Choroid plexus epithelial cell (primary cell): Measurements from ENCODE around the gene LRP1.

ENCODE experiments used
- DNase-seq: peaks from one replicate; pipeline ENCODE4 v3.0.0-alpha.2; 2010; ENCODE audit warnings: low read depth
- H3K4me3 ChIP-seq: 2 replicates; pipeline ENCODE4 v1.5.1; 2011; ENCODE audit warnings: low read depth, mild to moderate bottlenecking, control low read depth, low read length, moderate library complexity
- TF ChIP-seq, protein P1 (sequence below): conservative IDR thresholded peaks from 2 replicates; pipeline ENCODE4 v1.5.1; 2011; ENCODE audit warnings: low read depth, mild to moderate bottlenecking, control low read depth, inconsistent platforms, low read length, moderate library complexity

LRP1 gene

DNA sequence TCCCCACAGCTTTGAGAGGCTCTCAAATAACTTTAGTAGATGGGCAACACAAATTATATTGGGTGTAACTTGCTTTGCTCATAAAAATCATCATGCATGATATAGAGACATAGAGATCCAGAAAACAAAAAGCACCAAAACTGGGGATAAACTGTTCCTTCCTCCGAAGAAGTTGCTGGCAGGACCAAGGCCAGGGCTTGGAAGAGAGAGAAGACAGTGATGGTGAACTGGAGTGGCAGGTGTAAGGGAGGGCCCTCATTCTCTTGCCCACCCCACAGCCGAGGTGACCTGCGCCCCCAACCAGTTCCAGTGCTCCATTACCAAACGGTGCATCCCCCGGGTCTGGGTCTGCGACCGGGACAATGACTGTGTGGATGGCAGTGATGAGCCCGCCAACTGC, 72.9 kb downstream of the LRP1 start:
- DNase-seq, result no peak
- TF ChIP-seq, protein P1, sequence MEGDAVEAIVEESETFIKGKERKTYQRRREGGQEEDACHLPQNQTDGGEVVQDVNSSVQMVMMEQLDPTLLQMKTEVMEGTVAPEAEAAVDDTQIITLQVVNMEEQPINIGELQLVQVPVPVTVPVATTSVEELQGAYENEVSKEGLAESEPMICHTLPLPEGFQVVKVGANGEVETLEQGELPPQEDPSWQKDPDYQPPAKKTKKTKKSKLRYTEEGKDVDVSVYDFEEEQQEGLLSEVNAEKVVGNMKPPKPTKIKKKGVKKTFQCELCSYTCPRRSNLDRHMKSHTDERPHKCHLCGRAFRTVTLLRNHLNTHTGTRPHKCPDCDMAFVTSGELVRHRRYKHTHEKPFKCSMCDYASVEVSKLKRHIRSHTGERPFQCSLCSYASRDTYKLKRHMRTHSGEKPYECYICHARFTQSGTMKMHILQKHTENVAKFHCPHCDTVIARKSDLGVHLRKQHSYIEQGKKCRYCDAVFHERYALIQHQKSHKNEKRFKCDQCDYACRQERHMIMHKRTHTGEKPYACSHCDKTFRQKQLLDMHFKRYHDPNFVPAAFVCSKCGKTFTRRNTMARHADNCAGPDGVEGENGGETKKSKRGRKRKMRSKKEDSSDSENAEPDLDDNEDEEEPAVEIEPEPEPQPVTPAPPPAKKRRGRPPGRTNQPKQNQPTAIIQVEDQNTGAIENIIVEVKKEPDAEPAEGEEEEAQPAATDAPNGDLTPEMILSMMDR, result no peak
- no peak overlapping the region for H3K4me3 ChIP-seq

DNA sequence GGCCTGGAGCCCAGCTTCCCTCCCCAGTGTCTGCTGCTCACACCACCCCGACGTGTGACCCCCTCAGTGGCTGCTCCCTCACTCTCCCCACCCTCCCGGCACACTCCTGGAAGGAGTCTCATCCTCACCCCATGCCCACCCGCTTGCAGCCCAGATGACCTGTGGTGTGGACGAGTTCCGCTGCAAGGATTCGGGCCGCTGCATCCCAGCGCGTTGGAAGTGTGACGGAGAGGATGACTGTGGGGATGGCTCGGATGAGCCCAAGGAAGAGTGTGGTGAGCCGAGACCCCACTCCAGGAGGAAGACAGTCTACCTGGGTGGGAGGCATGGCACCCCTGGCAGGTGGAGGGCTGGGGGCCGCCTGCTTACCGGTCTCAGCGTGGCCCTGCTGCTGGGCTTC, 73.3 kb downstream of the LRP1 start:
- TF ChIP-seq, protein P1, result no peak
- no peak overlapping the region for H3K4me3 ChIP-seq
- no peak for DNase-seq

DNA sequence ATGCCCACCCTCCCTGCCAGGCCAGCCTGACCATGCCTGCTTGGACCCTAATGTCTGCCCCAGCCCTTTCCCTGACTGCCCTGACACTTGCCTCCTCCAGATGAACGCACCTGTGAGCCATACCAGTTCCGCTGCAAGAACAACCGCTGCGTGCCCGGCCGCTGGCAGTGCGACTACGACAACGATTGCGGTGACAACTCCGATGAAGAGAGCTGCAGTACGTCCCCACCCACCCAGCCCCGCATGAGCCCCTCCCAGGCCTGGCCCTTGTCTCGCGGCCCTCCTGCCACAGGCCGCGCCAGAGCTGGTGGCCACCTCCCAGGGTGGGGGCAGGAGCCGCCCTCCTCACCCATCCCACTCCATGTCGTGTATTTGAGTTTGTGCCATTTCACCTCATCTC, 74.0 kb downstream of the LRP1 start:
- H3K4me3 ChIP-seq, result no peak overlapping the region
- TF ChIP-seq, protein P1, result no peak
- no peak for DNase-seq

DNA sequence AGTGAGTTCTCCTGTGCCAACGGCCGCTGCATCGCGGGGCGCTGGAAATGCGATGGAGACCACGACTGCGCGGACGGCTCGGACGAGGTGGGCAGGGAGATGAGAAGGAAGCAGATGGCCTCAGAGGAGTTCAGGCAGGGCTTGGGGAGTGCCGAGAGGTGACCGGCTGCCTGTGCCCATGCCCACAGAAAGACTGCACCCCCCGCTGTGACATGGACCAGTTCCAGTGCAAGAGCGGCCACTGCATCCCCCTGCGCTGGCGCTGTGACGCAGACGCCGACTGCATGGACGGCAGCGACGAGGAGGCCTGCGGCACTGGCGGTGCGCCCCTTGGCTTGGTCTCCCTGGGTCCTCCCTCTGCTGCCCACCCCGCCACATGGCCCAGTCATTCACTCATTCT, 74.9 kb downstream of the LRP1 start:
- no peak overlapping the region for H3K4me3 ChIP-seq
- TF ChIP-seq, protein P1, result no peak
- no peak for DNase-seq

- DNase-seq, result no peak
- H3K4me3 ChIP-seq, result no peak overlapping the region
- TF ChIP-seq, protein P1, result no peak
These were observed 75.5 kb downstream of the LRP1 start for GRCh38 chr12:57203791-57204190.

GRCh38 chr12:57204454-57204853, 76.2 kb downstream of the LRP1 start:
- TF ChIP-seq, protein P1, result no peak
- DNase-seq, result no peak
- H3K4me3 ChIP-seq, result no peak overlapping the region

- TF ChIP-seq, protein P1, result no peak
- DNase-seq, result no peak
- no peak overlapping the region for H3K4me3 ChIP-seq
These were observed 76.9 kb downstream of the LRP1 start for GRCh38 chr12:57205186-57205585.
